ENCODE data around the gene TSHZ3. TPM values are rescaled to one million over a fixed set of nuclear protein-coding genes. Genes with fewer than 3 reads are reported as not detected.

Gene TSHZ3
- total RNA-seq, 1 donor from 2014 or later: 5.8 TPM

DNA sequence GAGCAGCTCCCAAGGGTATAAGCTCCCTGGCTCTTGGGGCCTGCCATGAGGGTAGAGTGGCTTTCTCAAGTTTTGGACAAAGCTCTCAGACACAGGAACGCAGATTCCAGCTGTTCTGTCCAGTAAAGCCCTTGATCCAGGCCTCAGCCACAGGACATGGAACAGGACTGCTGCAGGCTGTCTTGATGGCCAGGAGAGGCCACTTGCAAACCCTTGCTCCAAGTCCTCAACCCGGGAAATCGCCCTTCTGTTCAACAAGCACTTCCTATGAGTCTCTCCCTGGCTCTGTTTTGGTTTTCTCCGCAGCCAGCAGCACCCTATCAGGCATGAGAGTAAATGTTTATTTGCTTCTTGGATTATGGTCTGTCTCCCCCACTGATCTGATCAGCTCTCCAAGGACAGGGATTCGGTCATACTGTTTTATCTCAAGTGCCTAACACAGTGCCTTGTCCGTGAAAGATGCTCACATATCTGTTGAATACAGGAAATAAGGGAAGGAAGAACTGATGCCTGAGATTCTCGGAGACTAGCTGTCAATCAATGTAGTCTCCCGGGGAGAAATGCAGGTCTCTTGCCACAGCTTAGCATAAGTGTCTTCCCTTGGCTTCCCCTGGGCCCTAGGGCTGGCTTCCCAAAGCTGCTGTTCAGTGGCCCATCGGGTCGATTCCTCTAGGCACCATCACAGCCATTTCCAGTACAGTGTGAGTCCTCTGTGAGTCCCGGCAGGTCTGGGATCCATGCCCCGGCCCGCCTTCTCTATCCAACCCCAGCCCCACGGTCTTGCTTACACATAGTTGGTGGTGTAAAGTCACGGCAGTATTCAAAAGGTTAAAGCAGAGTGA, 90.8 kb downstream of the TSHZ3 start:
- TF ChIP-seq, protein P1, sequence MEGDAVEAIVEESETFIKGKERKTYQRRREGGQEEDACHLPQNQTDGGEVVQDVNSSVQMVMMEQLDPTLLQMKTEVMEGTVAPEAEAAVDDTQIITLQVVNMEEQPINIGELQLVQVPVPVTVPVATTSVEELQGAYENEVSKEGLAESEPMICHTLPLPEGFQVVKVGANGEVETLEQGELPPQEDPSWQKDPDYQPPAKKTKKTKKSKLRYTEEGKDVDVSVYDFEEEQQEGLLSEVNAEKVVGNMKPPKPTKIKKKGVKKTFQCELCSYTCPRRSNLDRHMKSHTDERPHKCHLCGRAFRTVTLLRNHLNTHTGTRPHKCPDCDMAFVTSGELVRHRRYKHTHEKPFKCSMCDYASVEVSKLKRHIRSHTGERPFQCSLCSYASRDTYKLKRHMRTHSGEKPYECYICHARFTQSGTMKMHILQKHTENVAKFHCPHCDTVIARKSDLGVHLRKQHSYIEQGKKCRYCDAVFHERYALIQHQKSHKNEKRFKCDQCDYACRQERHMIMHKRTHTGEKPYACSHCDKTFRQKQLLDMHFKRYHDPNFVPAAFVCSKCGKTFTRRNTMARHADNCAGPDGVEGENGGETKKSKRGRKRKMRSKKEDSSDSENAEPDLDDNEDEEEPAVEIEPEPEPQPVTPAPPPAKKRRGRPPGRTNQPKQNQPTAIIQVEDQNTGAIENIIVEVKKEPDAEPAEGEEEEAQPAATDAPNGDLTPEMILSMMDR (IDR thresholded peaks at IDR 0.05): no peak
- no peak for DNase-seq

DNA sequence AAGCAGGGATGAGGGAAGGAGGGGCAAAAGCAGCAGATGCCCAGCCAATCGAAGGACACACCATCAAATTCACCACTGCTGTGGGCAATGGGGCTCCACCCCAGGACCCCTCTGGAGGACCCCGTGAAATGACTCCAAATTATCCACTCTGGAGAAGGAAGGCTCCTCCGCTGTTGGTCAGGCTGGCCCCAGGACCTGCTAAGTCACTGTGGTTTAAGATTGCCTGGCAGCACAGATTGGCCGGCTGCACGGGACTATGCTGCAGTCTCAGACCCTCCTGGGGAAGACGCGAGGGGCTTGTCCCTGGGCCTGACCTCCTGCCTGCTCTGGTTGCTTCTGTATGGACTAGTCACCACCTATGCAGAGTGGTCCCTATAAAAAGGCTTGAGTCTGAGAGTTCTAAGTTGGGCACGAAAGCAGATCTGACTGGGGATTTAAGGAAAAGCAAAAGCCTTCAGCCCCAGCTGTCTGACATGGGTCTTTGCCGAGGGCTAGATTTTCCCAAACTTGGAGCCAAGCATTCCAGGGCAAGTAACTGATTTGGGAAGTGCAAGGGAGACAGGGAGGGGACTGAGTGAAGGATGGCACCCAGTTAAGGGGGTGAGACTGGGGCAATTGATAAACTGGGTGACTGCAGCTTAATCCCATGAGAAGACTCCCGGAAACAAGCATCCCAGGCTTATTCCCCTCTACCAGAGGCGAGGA, 91.7 kb downstream of the TSHZ3 start:
- Histone ChIP-seq H3K36me3 (no peaks in the 10 kb centered on the region), H3K27ac (no peak overlapping the region), H3K4me1 (peaks cover 7% of the 10 kb centered on the region), H3K9me3 (no peaks in the 10 kb centered on the region), H3K27me3 (no peaks in the 10 kb centered on the region), H3K4me3 (no peak overlapping the region)
- ATAC-seq: no peak
- no peak for DNase-seq
- TF ChIP-seq, protein P1 (IDR thresholded peaks at IDR 0.05): no peak
- intact Hi-C loops (cut with DNase I): no loop called here

More for the DNA sequence above, 90.8 kb downstream of the TSHZ3 start:
- no peaks in the 10 kb centered on the region for H3K9me3 ChIP-seq
- H3K36me3 ChIP-seq: no peaks in the 10 kb centered on the region
- no peak overlapping the region for H3K27ac ChIP-seq
- no peak overlapping the region for H3K4me3 ChIP-seq
- intact Hi-C loops (cut with DNase I): no loop called here
- H3K27me3 ChIP-seq: no peaks in the 10 kb centered on the region
- H3K4me1 ChIP-seq: peaks cover 7% of the 10 kb centered on the region
- no peak for ATAC-seq

DNA sequence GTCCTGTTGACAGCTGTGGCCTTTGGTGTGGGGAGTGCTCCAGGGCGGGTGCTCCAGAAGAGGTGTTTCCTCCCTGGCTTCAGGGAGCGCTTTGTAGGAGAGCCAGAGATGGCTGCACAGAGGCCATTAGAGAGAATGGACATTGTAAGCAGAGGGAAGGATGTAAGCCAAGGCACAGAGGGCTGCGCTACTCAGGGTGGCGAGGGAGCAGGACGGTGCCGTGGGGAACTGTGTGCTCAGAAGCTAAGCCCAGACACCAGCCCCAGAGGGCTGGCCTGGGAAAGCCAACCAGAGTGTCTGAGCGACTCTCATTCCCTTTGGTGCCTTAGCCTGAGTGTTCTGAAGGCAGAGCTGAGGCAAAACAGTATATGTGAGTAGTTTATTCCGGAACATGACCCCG, 92.2 kb downstream of the TSHZ3 start:
- no peak for DNase-seq

DNA sequence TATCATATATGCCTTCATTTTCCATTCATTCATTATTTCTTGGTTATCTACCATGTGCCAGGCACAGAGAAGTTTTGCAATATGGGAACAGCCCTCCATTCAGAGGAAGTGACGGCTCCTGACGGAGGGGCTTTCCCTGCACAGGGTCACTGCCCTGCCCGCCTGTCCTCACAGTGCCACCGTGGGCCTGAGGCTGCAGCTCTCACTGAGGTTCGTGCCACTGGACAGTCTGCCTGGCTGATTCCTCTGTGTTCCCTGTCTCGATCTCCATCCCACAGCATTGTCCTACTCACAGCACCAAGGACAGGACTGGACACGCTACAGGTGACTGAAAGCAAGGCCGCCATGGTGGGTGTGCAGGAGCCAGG, 92.7 kb downstream of the TSHZ3 start:
- DNase-seq: no peak
- no peak for ATAC-seq
- TF ChIP-seq, protein P1 (IDR thresholded peaks at IDR 0.05): no peak
- H3K4me3 ChIP-seq: no peak overlapping the region
- intact Hi-C loops (cut with DNase I): no loop called here
- no peaks in the 10 kb centered on the region for H3K36me3 ChIP-seq
- peaks cover 4% of the 10 kb centered on the region for H3K4me1 ChIP-seq
- H3K9me3 ChIP-seq: no peaks in the 10 kb centered on the region
- H3K27me3 ChIP-seq: no peaks in the 10 kb centered on the region
- H3K27ac ChIP-seq: no peak overlapping the region

More for the DNA sequence above, 92.2 kb downstream of the TSHZ3 start:
- Histone ChIP-seq H3K9me3 (no peaks in the 10 kb centered on the region), H3K4me3 (no peak overlapping the region), H3K36me3 (no peaks in the 10 kb centered on the region), H3K4me1 (peaks cover 7% of the 10 kb centered on the region), H3K27ac (no peak overlapping the region), H3K27me3 (no peaks in the 10 kb centered on the region)
- intact Hi-C loops (cut with DNase I): no loop called here
- TF ChIP-seq, protein P1 (IDR thresholded peaks at IDR 0.05): no peak
- ATAC-seq: no peak

DNA sequence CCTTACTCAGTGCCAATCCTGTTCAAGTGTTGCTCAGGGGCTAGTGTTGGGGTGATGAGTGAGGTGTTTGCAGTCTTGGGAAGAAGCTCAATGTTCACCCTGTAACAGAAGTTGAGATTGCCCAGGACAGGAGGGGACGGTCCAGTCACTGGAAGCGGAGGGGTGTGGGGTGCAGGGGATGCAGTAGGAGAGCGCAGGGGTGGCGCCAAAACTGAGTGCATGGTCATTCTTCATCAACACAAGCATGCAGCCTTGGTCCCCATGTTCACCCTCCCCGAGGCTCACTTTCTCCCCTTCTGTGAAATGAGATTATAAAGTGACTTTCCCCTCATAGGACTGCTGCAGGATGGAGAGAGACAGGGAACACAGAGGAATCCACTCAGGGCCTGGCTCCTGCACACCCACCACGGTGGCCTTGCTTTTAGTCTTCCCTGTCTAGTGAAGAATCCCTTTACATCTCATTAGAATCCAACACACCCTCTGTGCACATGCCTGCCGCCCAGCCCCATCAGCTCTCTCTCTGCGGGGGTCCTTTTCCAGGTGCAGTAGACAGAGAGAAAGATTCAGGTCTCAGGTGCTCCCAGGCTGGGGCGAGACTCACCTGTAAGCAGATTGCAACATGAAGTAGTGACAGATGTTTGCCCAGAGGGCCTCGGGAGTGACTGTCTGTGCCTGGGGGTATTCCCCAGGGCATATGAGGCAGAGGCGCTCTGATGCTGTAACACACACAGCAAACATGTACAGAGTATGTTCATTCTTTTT, 93.2 kb downstream of the TSHZ3 start:
- Histone ChIP-seq H3K27ac (no peak overlapping the region), H3K4me1 (no peaks in the 10 kb centered on the region), H3K36me3 (no peaks in the 10 kb centered on the region), H3K4me3 (no peak overlapping the region), H3K9me3 (no peaks in the 10 kb centered on the region), H3K27me3 (no peaks in the 10 kb centered on the region)
- TF ChIP-seq, protein P1 (IDR thresholded peaks at IDR 0.05): no peak
- ATAC-seq (no peak), DNase-seq (no peak)
- intact Hi-C loops (cut with DNase I): no loop called here
